ENCODE results near the gene FBXW4. TPM values are rescaled to one million over a fixed set of nuclear protein-coding genes. Genes with fewer than 3 reads are reported as not detected.

FBXW4 gene
- total and polyA plus RNA-seq, 9 donors: 38.6 to 86.4 (median 64.4) TPM

DNA sequence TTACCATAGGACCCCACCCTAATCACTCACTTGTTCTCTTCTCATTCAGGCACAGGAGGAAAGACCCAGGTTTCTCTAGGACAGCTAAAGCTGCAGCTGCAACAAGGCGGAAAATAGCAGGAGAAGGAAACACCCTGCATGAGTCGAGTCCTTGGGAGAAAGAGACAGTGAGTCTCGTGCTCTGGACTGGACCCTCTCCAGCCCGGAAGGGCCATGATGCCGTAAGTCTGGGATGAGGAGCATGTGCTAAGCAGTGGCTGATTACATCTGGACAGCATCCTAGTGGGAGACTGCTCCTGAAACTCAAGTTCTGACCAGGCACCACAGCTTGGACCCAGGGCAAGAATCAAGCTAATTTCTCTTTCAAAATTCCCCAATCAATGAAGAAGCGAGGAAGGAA is 39.4 kb downstream of the FBXW4 start:
- no peak overlapping the region for H3K27ac ChIP-seq
- intact Hi-C loops (cut with DNase I): no loop called here
- WGBS, 3 donors: 46 to 56% (median 50%) methylated on average over 6 of the region's 6 CpGs
- H3K4me3 ChIP-seq: no peak overlapping the region
- H3K4me1 ChIP-seq (ENCODE audit: insufficient read depth): no peaks in the 10 kb centered on the region
- no peaks in the 10 kb centered on the region for H3K9me3 ChIP-seq
- no peaks in the 10 kb centered on the region for H3K27me3 ChIP-seq
- H3K36me3 ChIP-seq: no peaks in the 10 kb centered on the region
- TF ChIP-seq, protein P1, sequence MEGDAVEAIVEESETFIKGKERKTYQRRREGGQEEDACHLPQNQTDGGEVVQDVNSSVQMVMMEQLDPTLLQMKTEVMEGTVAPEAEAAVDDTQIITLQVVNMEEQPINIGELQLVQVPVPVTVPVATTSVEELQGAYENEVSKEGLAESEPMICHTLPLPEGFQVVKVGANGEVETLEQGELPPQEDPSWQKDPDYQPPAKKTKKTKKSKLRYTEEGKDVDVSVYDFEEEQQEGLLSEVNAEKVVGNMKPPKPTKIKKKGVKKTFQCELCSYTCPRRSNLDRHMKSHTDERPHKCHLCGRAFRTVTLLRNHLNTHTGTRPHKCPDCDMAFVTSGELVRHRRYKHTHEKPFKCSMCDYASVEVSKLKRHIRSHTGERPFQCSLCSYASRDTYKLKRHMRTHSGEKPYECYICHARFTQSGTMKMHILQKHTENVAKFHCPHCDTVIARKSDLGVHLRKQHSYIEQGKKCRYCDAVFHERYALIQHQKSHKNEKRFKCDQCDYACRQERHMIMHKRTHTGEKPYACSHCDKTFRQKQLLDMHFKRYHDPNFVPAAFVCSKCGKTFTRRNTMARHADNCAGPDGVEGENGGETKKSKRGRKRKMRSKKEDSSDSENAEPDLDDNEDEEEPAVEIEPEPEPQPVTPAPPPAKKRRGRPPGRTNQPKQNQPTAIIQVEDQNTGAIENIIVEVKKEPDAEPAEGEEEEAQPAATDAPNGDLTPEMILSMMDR (IDR thresholded peaks at IDR 0.05): no peak
- TF ChIP-seq EP300 (IDR thresholded peaks at IDR 0.05) (no peak), POLR2A (IDR thresholded peaks at IDR 0.05) (no peak)
- DNase-seq: peak in 1 of 5 donors; percentile 15

DNA sequence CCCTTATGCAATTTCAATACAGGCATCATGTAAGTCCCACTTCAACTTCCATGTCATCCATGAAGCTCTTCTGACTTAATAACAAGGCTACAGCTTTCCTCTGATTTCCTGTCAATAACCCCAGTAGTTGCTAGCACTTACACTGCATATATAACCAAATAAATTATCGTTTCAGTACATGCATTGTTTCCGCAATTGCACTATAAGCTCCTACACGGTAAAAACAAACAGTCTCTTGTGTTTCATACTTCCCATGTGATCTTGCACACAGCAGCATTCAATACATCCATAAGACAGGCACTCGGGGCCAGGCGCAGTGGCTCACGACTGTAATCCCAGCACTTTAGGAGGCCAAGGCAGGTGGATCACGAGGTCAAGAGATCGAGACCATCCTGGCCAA is 41.4 kb downstream of the FBXW4 start:
- H3K27me3 ChIP-seq: no peaks in the 10 kb centered on the region
- H3K9me3 ChIP-seq: no peaks in the 10 kb centered on the region
- no peaks in the 10 kb centered on the region for H3K4me1 ChIP-seq (ENCODE audit: insufficient read depth)
- DNase-seq: no peak
- H3K4me3 ChIP-seq: no peak overlapping the region
- intact Hi-C loops (cut with DNase I): no loop called here
- H3K36me3 ChIP-seq: no peaks in the 10 kb centered on the region
- TF ChIP-seq, protein P1 (IDR thresholded peaks at IDR 0.05): no peak
- TF ChIP-seq POLR2A (IDR thresholded peaks at IDR 0.05) (no peak), EP300 (IDR thresholded peaks at IDR 0.05) (no peak)
- no peak overlapping the region for H3K27ac ChIP-seq
- WGBS, 3 donors: 93 to 94% (median 93%) methylated on average over 8 of the region's 8 CpGs

DNA sequence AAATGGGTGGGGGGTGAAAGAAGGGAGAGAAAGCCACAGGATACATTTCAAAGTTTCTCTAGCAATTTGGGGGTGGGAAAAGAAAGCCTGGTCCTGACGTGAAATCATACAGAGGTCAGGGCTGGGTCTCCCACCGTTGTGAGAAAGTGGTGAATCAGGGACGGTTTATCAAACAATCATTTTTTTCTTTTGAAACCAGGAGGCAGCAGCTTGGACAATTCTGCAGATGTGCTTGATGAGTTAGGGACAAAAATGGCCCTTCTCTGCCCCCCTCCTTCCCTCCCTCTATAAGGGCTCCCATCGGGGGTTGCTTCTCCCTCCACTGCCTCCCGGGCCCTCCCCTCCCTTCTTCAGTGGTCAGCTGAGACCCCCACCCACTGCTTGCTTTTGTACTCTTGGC is 43.6 kb downstream of the FBXW4 start:
- no peak for DNase-seq
- Histone ChIP-seq H3K27me3 (no peaks in the 10 kb centered on the region), H3K4me3 (no peak overlapping the region), H3K9me3 (no peaks in the 10 kb centered on the region), H3K27ac (no peak overlapping the region), H3K4me1 (ENCODE audit: insufficient read depth) (no peaks in the 10 kb centered on the region), H3K36me3 (no peaks in the 10 kb centered on the region)
- 73 to 78% (median 77%) methylated on average over 5 of the region's 5 CpGs for WGBS, 3 donors
- TF ChIP-seq, protein P1 (IDR thresholded peaks at IDR 0.05): no peak
- no peak for TF ChIP-seq EP300 (IDR thresholded peaks at IDR 0.05)
- no peak for TF ChIP-seq POLR2A (IDR thresholded peaks at IDR 0.05)
- intact Hi-C loops (cut with DNase I): no loop called here

DNA sequence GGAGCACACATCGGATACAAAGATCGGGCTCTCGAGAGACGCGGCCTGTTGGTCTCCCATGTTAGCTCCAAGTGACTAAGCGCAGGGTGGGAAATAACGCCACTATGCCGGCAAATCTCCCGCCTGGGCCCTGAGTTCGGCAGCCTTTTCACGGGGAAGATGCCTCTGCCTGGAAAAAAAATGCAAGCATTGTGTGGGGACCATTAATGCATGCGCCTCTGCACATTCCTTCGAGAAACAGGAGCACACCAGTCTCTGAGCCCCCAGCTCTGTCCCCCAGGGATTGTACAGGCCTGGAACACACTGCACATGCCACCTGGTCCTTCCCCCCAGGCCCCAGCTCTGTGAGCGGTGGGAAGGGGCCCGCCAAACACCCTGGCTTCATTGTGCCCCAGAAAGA is 44.1 kb downstream of the FBXW4 start:
- TF ChIP-seq EP300 (IDR thresholded peaks at IDR 0.05) (no peak), POLR2A (IDR thresholded peaks at IDR 0.05) (no peak)
- TF ChIP-seq, protein P1 (IDR thresholded peaks at IDR 0.05): no peak
- no peak overlapping the region for H3K27ac ChIP-seq
- DNase-seq: no peak
- no peak overlapping the region for H3K4me3 ChIP-seq
- H3K36me3 ChIP-seq: no peaks in the 10 kb centered on the region
- no peaks in the 10 kb centered on the region for H3K27me3 ChIP-seq
- 88 to 91% (median 88%) methylated on average over 15 of the region's 15 CpGs for WGBS, 3 donors
- no peaks in the 10 kb centered on the region for H3K9me3 ChIP-seq
- intact Hi-C loops (cut with DNase I): no loop called here
- no peaks in the 10 kb centered on the region for H3K4me1 ChIP-seq (ENCODE audit: insufficient read depth)
